Measurements from ENCODE around the gene ABCA2. TPM values are rescaled to one million over a fixed set of nuclear protein-coding genes. Genes with fewer than 3 reads are reported as not detected.

Gene ABCA2
- total RNA-seq, 1 donor from 2014 or later: 26.4 TPM

- Mint-ChIP-seq H3K27ac (no peak overlapping the region), H3K4me1 (ENCODE audit: low read depth) (peaks cover 2% of the 10 kb centered on the region), H3K36me3 (ENCODE audit: insufficient read depth) (no peaks in the 10 kb centered on the region), H3K27me3 (peaks cover 5% of the 10 kb centered on the region), H3K4me3 (ENCODE audit: low read depth) (no peak overlapping the region), H3K9me3 (ENCODE audit: low read depth) (no peaks in the 10 kb centered on the region)
- no peak for TF ChIP-seq CTCF (IDR thresholded peaks at IDR 0.05; ENCODE audit: unreplicated experiment)
- no peak for DNase-seq (ENCODE audit: low spot score, unreplicated experiment)
Observed at GRCh38 chr9:137030006-137030405, 2.0 kb upstream of the ABCA2 start.

GRCh38 chr9:137029058-137029936 is 1.3 kb upstream of the ABCA2 start:
- Mint-ChIP-seq H3K36me3 (ENCODE audit: insufficient read depth) (no peaks in the 10 kb centered on the region), H3K27ac (no peak overlapping the region), H3K4me3 (ENCODE audit: low read depth) (peak overlapping the region; percentile 68), H3K27me3 (peaks cover 5% of the 10 kb centered on the region), H3K9me3 (ENCODE audit: low read depth) (no peaks in the 10 kb centered on the region), H3K4me1 (ENCODE audit: low read depth) (peaks cover 2% of the 10 kb centered on the region)
- peak; percentile 88 for DNase-seq (ENCODE audit: low spot score, unreplicated experiment)
- TF ChIP-seq CTCF (IDR thresholded peaks at IDR 0.05; ENCODE audit: unreplicated experiment): peak; percentile 84

GRCh38 chr9:137028263-137029057 is 423 bp upstream of the ABCA2 start:
- H3K4me3 Mint-ChIP-seq (ENCODE audit: low read depth): peak overlapping the region; percentile 68
- H3K4me1 Mint-ChIP-seq (ENCODE audit: low read depth): peaks cover 2% of the 10 kb centered on the region
- no peak overlapping the region for H3K27ac Mint-ChIP-seq
- no peaks in the 10 kb centered on the region for H3K9me3 Mint-ChIP-seq (ENCODE audit: low read depth)
- peaks cover 5% of the 10 kb centered on the region for H3K27me3 Mint-ChIP-seq
- DNase-seq (ENCODE audit: low spot score, unreplicated experiment): peak; percentile 67
- H3K36me3 Mint-ChIP-seq (ENCODE audit: insufficient read depth): no peaks in the 10 kb centered on the region
- no peak for TF ChIP-seq CTCF (IDR thresholded peaks at IDR 0.05; ENCODE audit: unreplicated experiment)

DNA sequence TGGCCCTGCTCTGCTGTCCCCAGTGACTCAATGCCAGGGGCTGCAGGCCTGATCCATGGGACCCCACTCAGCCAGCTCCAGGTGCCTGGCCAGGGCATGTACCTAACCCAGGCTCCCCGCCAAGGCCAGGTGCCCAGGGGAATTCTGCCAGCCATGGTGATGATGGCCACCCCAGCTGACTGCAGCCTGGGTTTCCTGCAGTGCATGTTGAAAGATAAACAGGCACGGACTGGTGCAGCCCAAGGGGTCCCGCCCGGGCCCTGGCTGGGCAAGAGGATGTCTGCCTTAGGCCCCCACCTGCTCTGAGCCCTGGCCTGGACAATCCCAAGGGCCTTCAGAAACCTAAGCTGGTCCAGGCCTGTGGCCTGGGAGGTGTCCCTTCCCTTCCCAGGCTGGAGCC is 1.2 kb downstream of the ABCA2 start:
- no peaks in the 10 kb centered on the region for H3K9me3 Mint-ChIP-seq (ENCODE audit: low read depth)
- no peak for TF ChIP-seq CTCF (IDR thresholded peaks at IDR 0.05; ENCODE audit: unreplicated experiment)
- no peaks in the 10 kb centered on the region for H3K36me3 Mint-ChIP-seq (ENCODE audit: insufficient read depth)
- no peak for DNase-seq (ENCODE audit: low spot score, unreplicated experiment)
- peaks cover 3% of the 10 kb centered on the region for H3K27me3 Mint-ChIP-seq
- H3K4me3 Mint-ChIP-seq (ENCODE audit: low read depth): peak overlapping the region; percentile 75
- H3K27ac Mint-ChIP-seq: no peak overlapping the region
- peaks cover 2% of the 10 kb centered on the region for H3K4me1 Mint-ChIP-seq (ENCODE audit: low read depth)

GRCh38 chr9:137026384-137026783 is 1.7 kb downstream of the ABCA2 start:
- Mint-ChIP-seq H3K4me1 (ENCODE audit: low read depth) (peaks cover 2% of the 10 kb centered on the region), H3K27ac (no peak overlapping the region), H3K4me3 (ENCODE audit: low read depth) (no peak overlapping the region), H3K27me3 (peaks cover 3% of the 10 kb centered on the region), H3K9me3 (ENCODE audit: low read depth) (no peaks in the 10 kb centered on the region), H3K36me3 (ENCODE audit: insufficient read depth) (no peaks in the 10 kb centered on the region)
- TF ChIP-seq CTCF (IDR thresholded peaks at IDR 0.05; ENCODE audit: unreplicated experiment): no peak
- no peak for DNase-seq (ENCODE audit: low spot score, unreplicated experiment)
